Measurements from ENCODE around the gene PEX11A.
A peak's percentile ranks its signal among the peaks of the same experiment; 100 is the strongest.

The PEX11A gene

GRCh38 chr15:89675606-89676005 lies 14.9 kb downstream of the PEX11A start:
- DNase-seq = no peak

- DNase-seq = no peak
These were observed 16.0 kb downstream of the PEX11A start for GRCh38 chr15:89674526-89674925.

GRCh38 chr15:89673165-89673512 lies 17.4 kb downstream of the PEX11A start:
- DNase-seq = no peak

- DNase-seq = peak in 13 of 56 donors; percentile 10 to 39 (median 18)
These were observed 18.1 kb downstream of the PEX11A start for GRCh38 chr15:89672221-89673164.

- no peak for DNase-seq
These were observed 18.9 kb downstream of the PEX11A start for GRCh38 chr15:89671687-89672086.

- no peak for DNase-seq
These were observed 19.5 kb downstream of the PEX11A start for GRCh38 chr15:89670971-89671560.

GRCh38 chr15:89669941-89670340 lies 20.6 kb downstream of the PEX11A start:
- no peak for DNase-seq

- no peak for DNase-seq
These were observed 21.2 kb downstream of the PEX11A start for GRCh38 chr15:89669309-89669865.

GRCh38 chr15:89668171-89668570 lies 22.4 kb downstream of the PEX11A start:
- no peak for DNase-seq

- no peak for DNase-seq
These were observed 22.9 kb downstream of the PEX11A start for GRCh38 chr15:89667706-89667960.

- no peak for DNase-seq
These were observed 23.5 kb downstream of the PEX11A start for GRCh38 chr15:89666858-89667705.

GRCh38 chr15:89666184-89666857 lies 24.2 kb downstream of the PEX11A start:
- DNase-seq = no peak

GRCh38 chr15:89665449-89666181 lies 24.9 kb downstream of the PEX11A start:
- peak in 8 of 56 donors; percentile 13 to 30 (median 21) for DNase-seq

- DNase-seq = no peak
These were observed 25.9 kb downstream of the PEX11A start for GRCh38 chr15:89664441-89665350.

GRCh38 chr15:89662893-89663626 lies 27.5 kb downstream of the PEX11A start:
- no peak for DNase-seq

GRCh38 chr15:89660556-89660955 lies 30.0 kb downstream of the PEX11A start:
- no peak for DNase-seq

- DNase-seq = no peak
These were observed 31.3 kb downstream of the PEX11A start for GRCh38 chr15:89659295-89659694.

GRCh38 chr15:89657686-89658200 lies 32.8 kb downstream of the PEX11A start:
- no peak for DNase-seq
